ENCODE results near the gene FKBP2.

The FKBP2 gene

DNA sequence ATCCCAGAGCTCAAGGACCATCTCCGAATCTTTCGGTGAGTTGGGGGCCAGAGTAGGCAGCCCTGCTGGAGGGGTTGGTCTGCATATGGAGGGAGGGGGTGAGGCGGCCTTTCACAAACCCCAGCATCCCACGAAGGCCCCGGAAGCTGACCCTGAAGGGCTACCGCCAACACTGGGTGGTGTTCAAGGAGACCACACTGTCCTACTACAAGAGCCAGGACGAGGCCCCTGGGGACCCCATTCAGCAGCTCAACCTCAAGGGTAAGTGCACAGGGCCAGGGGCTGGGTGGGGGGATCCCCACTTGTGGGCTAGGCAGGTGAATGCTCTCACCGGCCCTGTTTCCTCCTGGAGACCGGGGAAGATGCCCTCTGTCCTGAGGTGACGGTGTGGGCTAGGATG lies 21.1 kb upstream of the FKBP2 start:
- no peak for DNase-seq (ENCODE audit: low spot score)

DNA sequence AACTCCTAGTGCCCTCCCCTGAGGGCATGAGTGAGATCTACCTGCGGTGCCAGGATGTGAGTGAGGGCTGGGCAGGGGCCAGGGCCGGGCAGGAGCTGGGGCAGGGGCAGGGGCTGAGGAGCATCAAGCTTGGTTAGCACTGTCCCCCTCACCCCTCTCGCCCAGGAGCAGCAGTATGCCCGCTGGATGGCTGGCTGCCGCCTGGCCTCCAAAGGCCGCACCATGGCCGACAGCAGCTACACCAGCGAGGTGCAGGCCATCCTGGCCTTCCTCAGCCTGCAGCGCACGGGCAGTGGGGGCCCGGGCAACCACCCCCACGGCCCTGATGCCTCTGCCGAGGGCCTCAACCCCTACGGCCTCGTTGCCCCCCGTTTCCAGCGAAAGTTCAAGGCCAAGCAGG lies 20.6 kb upstream of the FKBP2 start:
- DNase-seq (ENCODE audit: low spot score), result no peak

DNA sequence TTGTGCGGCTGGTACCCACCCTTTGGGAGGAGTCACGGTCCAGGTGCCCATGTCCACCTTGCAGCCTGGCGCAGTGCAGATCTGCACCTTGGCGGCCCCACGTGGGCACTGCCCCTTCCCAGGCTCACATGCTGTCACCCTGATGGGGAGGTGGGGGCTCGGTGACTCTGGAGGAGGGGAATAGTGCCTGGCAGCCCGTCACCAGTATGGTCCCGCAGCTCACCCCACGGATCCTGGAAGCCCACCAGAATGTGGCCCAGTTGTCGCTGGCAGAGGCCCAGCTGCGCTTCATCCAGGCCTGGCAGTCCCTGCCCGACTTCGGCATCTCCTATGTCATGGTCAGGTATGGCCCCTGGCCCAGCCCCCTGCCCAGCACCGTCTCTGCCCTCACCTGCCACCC lies 20.1 kb upstream of the FKBP2 start:
- no peak for DNase-seq (ENCODE audit: low spot score)

DNA sequence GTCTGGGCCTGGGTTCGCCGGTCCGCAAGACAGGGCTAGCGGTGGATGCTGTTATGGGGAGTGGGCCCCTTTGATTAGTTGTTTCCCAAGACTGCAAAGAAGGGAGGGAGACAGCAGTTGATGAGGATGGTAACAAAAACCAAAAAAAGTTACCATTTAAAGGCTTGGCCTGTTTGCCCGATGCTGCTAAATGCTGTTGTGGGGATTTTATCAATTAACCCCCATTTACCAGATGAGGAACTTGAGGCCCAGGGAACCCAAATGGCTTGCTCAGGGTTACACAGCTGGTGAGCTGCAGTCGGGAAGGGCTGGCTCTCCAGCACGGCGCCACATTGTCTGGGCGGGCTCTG lies 18.3 kb upstream of the FKBP2 start:
- no peak for DNase-seq (ENCODE audit: low spot score)

DNA sequence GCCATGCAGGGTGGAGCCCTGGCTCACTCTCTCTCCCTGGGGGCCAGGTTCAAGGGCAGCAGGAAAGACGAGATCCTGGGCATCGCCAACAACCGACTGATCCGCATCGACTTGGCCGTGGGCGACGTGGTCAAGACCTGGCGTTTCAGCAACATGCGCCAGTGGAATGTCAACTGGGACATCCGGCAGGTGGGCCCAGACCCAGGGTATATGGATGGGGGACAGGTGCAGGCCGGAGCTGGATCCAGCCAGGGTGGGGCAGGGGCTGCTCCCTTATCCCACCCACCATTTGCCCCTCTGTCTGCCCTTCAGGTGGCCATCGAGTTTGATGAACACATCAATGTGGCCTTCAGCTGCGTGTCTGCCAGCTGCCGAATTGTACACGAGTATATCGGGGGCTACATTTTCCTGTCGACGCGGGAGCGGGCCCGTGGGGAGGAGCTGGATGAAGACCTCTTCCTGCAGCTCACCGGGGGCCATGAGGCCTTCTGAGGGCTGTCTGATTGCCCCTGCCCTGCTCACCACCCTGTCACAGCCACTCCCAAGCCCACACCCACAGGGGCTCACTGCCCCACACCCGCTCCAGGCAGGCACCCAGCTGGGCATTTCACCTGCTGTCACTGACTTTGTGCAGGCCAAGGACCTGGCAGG lies 17.8 kb upstream of the FKBP2 start:
- no peak for DNase-seq (ENCODE audit: low spot score)

DNA sequence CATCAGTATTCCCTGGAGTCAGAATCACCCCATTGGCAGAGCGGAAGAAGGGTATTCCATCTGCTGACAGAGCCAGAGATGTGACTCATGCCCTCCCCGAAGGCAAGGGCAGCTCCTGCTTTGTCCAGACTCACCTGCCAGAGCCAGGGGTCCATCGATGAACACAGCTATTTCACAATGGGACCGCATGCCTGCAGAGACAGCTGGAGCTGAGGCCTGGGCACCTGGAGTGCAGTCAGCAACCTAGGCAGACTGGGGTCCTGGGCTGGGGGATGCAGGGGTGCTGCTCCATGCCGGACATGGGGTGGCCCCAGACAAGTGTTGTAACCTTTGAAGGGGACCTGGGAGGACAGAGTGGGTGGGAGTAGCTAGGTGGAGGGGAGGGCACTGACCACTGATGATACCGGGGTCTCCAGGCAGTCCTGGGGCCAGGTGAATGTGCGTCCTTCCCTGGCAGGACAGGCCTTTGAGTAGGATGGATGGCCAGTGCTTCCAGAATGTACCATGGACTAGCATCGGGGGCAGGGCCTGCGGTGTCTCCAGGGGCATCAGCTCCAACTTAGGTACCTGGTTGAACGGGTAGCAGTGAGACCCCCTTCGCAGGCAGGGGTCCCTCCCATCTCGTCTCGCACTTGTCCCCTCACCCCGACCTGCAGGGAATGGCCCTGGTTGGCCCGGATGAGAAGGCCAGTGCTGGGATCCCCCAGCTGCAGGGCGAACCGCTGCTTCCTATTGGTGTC lies 16.6 kb upstream of the FKBP2 start:
- DNase-seq (ENCODE audit: low spot score), result no peak

DNA sequence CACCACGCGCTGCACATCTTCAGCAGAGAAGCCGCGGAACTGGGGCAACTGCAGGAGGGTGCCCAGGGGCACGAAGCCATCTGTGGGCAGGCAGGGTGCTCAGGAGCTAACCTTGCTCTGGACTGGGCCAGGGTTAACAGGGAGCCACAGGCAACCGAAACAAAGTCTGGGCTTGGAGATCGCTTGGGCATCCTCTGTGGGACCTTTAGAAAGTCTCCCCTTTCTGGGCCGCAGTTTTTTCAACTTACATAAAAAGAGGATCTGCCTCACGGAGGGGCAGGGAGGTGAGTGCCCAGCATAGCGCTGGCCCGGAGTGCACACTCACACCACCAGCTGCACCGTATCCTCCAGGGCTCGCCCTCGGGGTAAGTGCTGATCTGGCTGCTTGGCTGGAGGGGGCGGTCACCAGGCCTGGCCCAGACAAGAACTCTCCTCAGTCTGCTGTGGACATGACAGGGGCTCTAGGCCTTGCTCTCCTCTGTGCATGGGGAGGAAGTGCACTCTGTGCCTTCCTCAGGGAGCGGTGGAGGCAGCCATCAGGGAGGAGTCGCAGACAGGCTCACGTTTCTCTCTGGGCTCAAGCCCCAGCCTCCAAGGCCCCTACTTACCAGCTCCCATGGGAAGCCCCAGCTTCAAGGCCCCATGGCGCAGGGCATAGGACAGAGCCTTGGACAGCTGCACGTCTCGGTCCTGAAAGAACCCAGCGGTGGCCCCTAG lies 15.8 kb upstream of the FKBP2 start:
- DNase-seq (ENCODE audit: low spot score), result no peak

DNA sequence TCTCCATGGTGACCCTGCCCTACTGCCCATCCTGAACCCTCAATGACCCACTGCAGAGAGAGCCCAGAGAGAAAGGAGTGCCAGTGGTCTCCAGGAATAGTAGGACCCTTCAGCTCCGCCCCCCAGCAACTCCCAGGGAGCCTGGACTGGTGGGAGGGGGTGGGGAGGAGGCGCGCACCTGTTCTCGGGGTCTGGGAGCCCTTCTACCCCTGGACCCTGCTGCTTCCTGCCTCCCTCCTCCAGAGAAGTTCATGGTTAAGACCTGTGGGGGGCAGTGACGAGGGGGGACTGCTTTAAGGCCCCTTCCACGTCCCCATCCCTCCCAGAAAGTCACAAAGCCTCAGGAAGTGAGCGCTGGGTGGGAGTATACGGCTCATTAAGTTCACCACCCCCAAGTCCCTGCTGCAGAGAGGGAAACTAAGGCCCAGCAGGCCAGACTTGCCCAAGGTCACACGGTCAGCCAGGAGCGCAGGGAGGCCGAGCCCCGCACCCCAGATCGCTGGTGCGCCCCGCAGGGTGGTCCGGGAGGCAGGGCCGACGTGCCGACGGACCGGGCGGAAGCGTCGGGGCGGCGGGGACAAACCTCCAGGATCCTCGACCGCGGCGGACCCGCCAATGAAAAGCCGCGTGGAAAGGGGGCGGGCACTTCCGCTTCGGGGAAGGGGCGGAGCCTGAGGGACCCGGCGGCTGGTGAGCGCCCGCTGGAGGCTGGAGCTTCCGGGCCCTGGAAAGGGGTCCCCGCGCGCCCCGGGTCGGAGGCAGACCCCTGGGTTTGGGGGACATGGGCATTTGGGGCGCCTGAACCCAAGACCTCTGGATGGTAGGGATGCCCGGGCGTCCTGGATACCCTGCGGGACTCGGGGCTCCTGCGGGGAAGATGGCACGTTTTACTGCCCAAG lies 15.0 kb upstream of the FKBP2 start, which contains the start of the genes NUDT22 and TRPT1:
TSS of gene NUDT22 (plus strand) at position 667 of the 899 bp plus-strand sequence. CDS start 379 bp downstream, outside the sequence.
TSS of gene TRPT1 (minus strand) at position 579 of the 899 bp plus-strand sequence. CDS start at position 253, 326 bp downstream.
- peak; percentile 89 for DNase-seq (ENCODE audit: low spot score)

DNA sequence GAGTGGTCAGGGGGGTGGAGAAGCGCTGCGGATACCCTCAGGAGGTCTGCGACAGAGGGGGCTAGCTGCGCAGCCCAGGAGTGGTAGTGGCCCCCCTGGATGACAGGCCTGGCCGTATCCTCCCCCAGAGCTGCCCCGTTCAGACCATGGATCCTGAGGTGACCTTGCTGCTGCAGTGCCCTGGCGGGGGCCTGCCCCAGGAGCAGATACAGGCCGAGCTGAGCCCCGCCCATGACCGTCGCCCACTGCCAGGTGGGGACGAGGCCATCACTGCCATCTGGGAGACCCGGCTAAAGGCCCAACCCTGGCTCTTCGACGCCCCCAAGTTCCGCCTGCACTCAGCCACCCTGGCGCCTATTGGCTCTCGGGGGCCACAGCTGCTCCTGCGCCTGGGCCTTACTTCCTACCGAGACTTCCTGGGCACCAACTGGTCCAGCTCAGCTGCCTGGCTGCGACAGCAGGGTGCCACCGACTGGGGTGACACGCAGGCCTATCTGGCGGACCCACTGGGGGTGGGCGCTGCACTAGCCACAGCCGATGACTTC lies 14.3 kb upstream of the FKBP2 start:
- DNase-seq (ENCODE audit: low spot score), result no peak

DNA sequence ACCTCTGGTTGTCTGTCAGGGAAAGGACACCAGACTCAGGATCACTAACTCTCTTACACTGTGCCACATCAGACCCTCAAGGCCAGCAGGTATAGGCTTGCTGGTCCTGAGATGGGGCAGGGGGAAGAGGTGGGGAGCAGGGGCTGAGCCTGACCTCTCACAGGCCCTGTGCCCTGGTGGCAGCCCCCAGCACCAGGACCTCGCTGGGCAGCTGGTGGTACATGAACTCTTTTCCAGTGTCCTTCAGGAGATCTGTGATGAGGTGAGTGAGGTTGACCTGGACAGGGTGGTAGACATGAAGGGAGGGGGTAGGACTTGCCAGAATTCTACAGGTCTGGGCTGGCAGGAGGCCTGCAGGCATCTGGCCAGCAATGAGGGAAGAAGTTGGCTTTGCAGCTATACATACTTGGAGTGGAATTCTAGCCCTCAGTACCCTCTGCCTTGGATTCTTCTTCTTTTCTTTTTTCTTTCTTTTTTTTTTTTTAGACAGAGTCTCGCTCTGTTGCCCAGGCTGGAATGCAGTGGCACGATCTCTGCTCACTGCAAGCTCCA lies 13.4 kb upstream of the FKBP2 start:
- DNase-seq (ENCODE audit: low spot score), result no peak

DNA sequence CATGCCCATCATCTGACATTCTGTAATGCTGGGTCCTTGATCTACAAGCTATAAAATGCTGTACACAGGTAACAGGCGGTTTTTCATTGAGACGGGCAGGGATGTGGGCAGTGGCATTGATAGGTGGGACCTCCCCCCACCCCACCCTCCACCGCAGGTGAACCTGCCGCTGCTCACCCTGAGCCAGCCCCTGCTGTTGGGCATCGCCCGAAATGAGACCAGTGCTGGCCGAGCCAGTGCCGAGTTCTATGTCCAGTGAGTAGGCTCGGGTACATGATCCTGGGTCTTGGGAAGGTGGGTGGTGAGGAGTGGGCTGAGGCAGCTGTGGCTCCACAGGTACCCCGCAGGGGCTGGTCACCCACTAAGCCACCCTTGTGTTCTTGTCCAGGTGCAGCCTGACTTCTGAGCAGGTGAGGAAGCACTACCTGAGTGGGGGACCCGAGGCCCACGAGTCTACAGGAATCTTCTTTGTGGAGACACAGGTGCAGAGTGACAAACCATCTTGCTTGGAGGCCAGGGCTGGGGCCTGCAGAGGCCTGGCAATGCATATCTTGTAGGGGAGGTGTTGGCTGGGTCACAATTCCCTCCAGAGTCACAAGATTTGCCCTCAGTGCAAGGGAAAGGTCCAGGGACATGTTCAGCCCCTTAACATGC lies 11.7 kb upstream of the FKBP2 start:
- no peak for DNase-seq (ENCODE audit: low spot score)

DNA sequence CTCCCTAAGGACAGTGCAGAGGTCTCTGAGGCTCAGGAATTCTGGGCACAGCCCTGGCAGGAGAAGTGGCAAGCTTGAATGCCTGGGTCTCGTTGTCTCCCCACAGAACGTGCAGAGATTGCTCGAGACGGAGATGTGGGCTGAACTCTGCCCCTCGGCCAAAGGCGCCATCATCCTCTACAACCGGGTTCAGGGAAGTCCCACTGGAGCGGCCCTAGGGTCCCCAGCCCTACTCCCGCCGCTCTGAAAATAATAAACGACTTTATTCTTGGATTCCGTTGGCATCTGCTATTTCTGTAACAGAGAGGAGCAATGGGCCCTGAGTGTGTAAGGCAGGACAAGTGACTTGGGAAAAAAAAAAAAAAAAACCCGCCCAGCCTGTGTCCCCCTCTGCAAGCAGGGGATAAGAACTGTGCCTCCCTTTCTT lies 11.1 kb upstream of the FKBP2 start:
- no peak for DNase-seq (ENCODE audit: low spot score)

DNA sequence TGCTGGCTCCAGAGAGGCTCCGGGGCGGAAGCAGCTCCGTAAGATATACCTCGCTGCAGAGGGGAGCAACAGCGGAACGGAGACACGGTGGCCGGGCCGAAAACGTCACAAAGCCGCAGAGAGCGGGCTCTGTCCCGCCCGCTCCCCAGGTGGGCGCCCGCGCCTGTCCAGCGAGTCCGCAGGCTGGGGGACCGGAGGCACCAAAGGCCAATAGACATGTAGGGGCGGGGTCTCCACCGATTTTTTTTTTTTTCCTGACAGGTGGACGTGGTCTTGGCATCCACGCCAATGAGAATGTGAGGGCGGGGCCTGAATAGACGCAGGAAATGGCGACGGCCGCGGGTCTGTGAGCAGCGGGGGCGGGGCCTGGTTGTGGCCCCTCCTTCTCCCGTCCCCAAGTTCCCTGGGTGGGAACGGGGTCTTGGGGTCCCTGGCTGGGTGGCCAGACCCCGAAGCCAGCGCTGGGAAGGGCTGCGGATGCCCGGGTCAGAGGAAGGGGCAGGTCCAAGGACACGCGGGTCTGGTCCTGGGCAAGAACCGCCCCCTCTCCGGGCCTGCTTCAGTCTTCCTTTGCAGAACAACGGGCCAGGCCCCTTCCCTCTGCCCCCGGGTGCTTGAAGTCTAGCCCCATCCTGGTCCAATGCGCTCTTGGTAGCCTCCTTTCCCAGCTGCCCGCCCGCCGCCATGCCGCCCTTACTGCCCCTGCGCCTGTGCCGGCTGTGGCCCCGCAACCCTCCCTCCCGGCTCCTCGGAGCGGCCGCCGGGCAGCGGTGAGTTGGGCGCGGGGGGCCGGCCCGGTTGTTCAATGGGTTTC lies 10.5 kb upstream of the FKBP2 start, which contains the start of gene DNAJC4:
TSS of gene DNAJC4 (plus strand) at position 378 of the 814 bp plus-strand sequence. CDS start at position 685, 307 bp downstream.
- peak; percentile 81 for DNase-seq (ENCODE audit: low spot score)

DNA sequence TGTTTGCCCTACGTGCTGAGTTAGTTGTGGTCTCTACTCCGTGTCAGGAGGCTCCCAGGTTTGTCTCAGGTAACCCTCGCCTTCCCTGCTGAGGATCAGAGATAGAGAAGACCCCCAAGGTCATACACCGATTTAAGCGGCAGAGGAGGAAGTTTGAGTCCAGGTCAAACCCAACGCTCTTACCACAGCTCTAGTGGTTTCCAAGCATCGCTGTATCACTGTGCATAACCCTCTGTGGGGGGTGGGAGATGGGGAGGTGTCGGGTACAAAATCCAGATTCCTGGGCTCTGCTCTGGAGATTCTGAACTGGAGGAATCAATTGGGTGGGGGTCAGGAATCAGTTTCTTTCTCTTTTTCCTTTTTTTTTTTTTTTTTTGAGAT lies 9.9 kb upstream of the FKBP2 start:
- no peak for DNase-seq (ENCODE audit: low spot score)

DNA sequence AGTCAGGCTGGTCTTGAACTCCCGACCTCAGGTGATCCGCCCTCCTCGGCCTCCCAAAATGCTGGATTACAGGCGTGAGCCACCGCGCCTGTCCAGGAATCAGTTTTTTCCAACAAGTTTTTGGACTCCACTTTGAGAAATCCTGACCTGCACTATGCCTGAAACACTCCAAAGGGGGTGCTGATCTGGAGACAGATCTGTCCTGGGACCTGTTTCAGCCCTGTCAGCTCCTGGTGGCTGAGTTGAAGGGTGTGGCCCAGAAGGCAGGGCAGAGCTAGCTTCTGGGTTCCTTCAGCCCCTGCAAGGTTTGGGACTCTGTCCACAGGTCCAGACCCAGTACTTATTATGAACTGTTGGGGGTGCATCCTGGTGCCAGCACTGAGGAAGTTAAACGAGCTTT lies 9.3 kb upstream of the FKBP2 start:
- no peak for DNase-seq (ENCODE audit: low spot score)

DNA sequence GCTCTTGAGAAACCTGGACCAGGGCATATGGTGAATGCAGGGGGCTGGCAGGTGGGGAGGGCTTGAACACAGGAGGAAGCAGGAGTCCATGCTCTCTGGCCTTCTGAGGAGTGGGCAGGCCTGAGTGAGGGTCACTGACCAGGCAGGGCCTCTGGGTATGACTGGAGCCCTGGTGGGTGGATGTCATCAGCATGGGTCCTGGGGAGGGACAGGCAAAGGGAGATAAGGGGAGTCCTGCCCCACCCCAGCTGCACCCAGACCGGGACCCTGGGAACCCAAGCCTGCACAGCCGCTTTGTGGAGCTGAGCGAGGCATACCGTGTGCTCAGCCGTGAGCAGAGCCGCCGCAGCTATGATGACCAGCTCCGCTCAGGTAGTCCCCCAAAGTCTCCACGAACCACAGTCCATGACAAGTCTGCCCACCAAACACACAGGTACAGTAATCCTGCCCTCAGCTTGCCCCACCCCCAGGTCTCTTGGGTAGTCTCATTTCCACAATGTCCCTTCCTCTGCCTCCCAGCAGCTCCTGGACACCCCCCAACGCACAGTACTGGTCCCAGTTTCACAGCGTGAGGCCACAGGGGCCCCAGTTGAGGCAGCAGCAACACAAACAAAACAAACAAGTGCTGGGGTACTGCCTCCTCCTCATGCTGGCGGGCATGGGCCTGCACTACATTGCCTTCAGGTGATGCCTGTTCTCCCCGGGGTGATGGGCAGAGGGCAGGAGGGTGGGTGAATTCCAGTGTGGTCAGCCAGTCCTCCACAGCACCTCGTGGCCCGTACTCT lies 8.5 kb upstream of the FKBP2 start:
- no peak for DNase-seq (ENCODE audit: low spot score)

DNA sequence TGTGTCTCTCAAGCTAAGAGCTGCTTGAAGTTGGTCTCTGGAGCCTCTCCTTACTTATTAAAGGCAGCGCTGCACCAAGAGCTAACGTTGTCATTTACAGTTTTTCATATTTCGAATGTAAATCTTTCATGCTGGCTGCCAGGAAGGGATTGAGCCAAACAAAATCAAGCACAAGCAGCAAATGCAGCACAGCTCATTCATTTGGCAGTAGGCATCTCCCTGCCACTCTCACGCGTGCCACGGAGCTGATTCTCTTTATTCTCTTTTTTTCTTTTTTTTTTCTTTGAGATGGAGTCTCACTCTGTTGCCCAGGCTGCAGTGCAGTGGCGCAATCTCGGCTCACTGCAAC lies 8.0 kb upstream of the FKBP2 start:
- no peak for DNase-seq (ENCODE audit: low spot score)

DNA sequence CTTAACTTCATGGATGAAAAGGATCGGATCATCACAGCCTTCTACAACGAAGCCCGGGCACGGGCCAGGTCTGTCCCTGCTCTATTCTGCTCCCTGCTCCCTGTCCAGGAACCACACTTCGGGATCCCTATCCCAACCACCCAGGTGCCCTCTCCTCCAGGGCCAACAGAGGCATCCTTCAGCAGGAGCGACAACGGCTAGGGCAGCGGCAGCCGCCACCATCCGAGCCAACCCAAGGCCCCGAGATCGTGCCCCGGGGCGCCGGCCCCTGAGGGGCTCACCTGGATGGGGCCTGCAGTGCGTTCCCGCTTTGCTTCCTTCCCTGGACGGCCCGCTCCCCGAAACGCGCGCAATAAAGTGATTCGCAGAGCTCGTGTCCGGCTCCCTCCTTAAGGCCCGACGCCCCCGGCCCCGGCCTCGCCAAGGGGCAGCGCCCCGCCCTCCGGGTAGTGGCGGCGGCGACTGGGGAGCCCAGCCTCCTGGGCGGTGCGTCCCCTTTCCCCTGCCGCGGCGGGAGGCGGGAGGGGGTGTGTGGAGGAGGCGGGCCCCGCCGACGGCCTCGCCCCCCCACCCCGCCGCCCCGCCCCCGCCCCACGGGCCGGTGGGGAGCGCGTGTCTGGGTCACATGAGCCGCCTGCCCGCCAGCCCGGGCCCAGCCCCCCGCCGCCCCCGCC lies 6.8 kb upstream of the FKBP2 start, which contains the start of gene VEGFB:
TSS of gene VEGFB (plus strand) at position 672 of the 674 bp plus-strand sequence. CDS start 250 bp downstream, outside the sequence.
- DNase-seq (ENCODE audit: low spot score), result peak; percentile 52

Data from HuH-7 (cell line).